ENCODE results near the gene FLACC1.
"Not testable (repeated sequence)": the region's sequence is repeated elsewhere in the genome, so short reads cannot be mapped to it uniquely, and the experiment has no call there.

Gene FLACC1

GRCh38 chr2:201349601-201350000 lies 7.5 kb downstream of the FLACC1 start:
- DNase-seq (ENCODE audit: low spot score) (no peak), FAIRE-seq (no peak)

GRCh38 chr2:201348758-201349157 lies 8.4 kb downstream of the FLACC1 start:
- DNase-seq (ENCODE audit: low spot score) (no peak), FAIRE-seq (no peak)

- DNase-seq (ENCODE audit: low spot score): no peak
- no peak for FAIRE-seq
Observed at GRCh38 chr2:201347138-201347537, 10.0 kb downstream of the FLACC1 start.

GRCh38 chr2:201345625-201346213 lies 11.4 kb downstream of the FLACC1 start:
- FAIRE-seq: no peak
- DNase-seq (ENCODE audit: low spot score): no peak

- no peak for DNase-seq (ENCODE audit: low spot score)
- FAIRE-seq: no peak
Observed at GRCh38 chr2:201344663-201345366, 12.3 kb downstream of the FLACC1 start.

GRCh38 chr2:201343559-201343958 lies 13.6 kb downstream of the FLACC1 start:
- DNase-seq (ENCODE audit: low spot score): no peak
- FAIRE-seq: no peak

- DNase-seq (ENCODE audit: low spot score) (no peak), FAIRE-seq (no peak)
Observed at GRCh38 chr2:201342923-201343322, 14.2 kb downstream of the FLACC1 start.

- DNase-seq (ENCODE audit: low spot score): no peak
Observed at GRCh38 chr2:201329409-201329808, 27.7 kb downstream of the FLACC1 start.

GRCh38 chr2:201327678-201328077 lies 29.5 kb downstream of the FLACC1 start:
- DNase-seq (ENCODE audit: low spot score) (no peak), FAIRE-seq (no peak)

More at GRCh38 chr2:201329409-201329808, 27.7 kb downstream of the FLACC1 start:
- FAIRE-seq: no peak

GRCh38 chr2:201322772-201323171 lies 34.4 kb downstream of the FLACC1 start:
- no peak for DNase-seq (ENCODE audit: low spot score)
- no peak for FAIRE-seq

GRCh38 chr2:201320701-201321100 lies 36.4 kb downstream of the FLACC1 start:
- no peak for FAIRE-seq
- no peak for DNase-seq (ENCODE audit: low spot score)

GRCh38 chr2:201320257-201320656 lies 36.9 kb downstream of the FLACC1 start:
- DNase-seq (ENCODE audit: low spot score): no peak
- no peak for FAIRE-seq

- FAIRE-seq (no peak), DNase-seq (ENCODE audit: low spot score) (no peak)
Observed at GRCh38 chr2:201319511-201319910, 37.6 kb downstream of the FLACC1 start.

- FAIRE-seq: no peak
- no peak for DNase-seq (ENCODE audit: low spot score)
Observed at GRCh38 chr2:201313362-201313761, 43.8 kb downstream of the FLACC1 start.

- DNase-seq (ENCODE audit: low spot score) (no peak), FAIRE-seq (no peak)
Observed at GRCh38 chr2:201308914-201309313, 48.2 kb downstream of the FLACC1 start.

GRCh38 chr2:201307876-201308275 lies 49.3 kb downstream of the FLACC1 start:
- FAIRE-seq (no peak), DNase-seq (ENCODE audit: low spot score) (no peak)

GRCh38 chr2:201299929-201300328 lies 57.2 kb downstream of the FLACC1 start:
- FAIRE-seq; DNase-seq (ENCODE audit: low spot score): not testable (repeated sequence)

- DNase-seq (ENCODE audit: low spot score): no peak
- FAIRE-seq: no peak
Observed at GRCh38 chr2:201298462-201299052, 58.6 kb downstream of the FLACC1 start.

- DNase-seq (ENCODE audit: low spot score); FAIRE-seq: not testable (repeated sequence)
Observed at GRCh38 chr2:201290457-201291148, 66.5 kb downstream of the FLACC1 start.

- DNase-seq (ENCODE audit: low spot score): no peak
- no peak for FAIRE-seq
Observed at GRCh38 chr2:201285499-201285898, 71.6 kb downstream of the FLACC1 start.

GRCh38 chr2:201280191-201281040 lies 76.7 kb downstream of the FLACC1 start:
- DNase-seq (ENCODE audit: low spot score): no peak
- no peak for FAIRE-seq
